Uterus (tissue), 4 donors: ENCODE measurements around the gene SFXN4. TPM values are rescaled to one million over a fixed set of nuclear protein-coding genes. Genes with fewer than 3 reads are reported as not detected.

ENCODE experiments used
- DNase-seq, 2 donors: peaks; one replicate each; pipeline ENCODE4 v3.0.0-alpha.2; 2019 to 2020
- H3K27ac ChIP-seq, 2 donors: fragments of 200-600 bp; sonication (generic); 1 replicate in 1 of 2; 2 replicates in 1 of 2; pipeline ENCODE4 v1.5.1; 2016 to 2018
- H3K27me3 ChIP-seq, 2 donors: fragments of 200-600 bp; sonication (generic); one replicate each; pipeline ENCODE4 v1.5.1; 2018 to 2019; ENCODE audit warnings: control low read depth in 1 of 2
- H3K36me3 ChIP-seq, 2 donors: fragments of 200-600 bp; sonication (generic); one replicate each; pipeline ENCODE4 v1.5.1; 2019; ENCODE audit warnings: control low read depth in 1 of 2
- H3K4me1 ChIP-seq, 2 donors: fragments of 200-600 bp; sonication (generic); one replicate each; pipeline ENCODE4 v1.5.1; 2018 to 2019; ENCODE audit warnings: control low read depth in 1 of 2
- H3K4me3 ChIP-seq, 2 donors: fragments of 200-600 bp; sonication (generic); 1 replicate in 1 of 2; 2 replicates in 1 of 2; pipeline ENCODE4 v1.5.1; 2018 to 2019; ENCODE audit warnings: mild to moderate bottlenecking in 1 of 2
- H3K9me3 ChIP-seq, 2 donors: fragments of 200-600 bp; sonication (generic); one replicate each; pipeline ENCODE4 v1.5.1; 2019; ENCODE audit warnings: control low read depth in 1 of 2
- POLR2A ChIP-seq, 2 donors: fragments of 450-650 bp; IDR thresholded peaks; one replicate each; pipeline ENCODE4 v1.6.1; 2016; ENCODE audit warnings: antibody characterized with exemption in 2 of 2, mild to moderate bottlenecking in 1 of 2, moderate library complexity in 1 of 2
- intact Hi-C: fragments of 100-400 bp; cut with DNase I; formaldehyde crosslinking; loops from one replicate; pipeline ENCODE4 v1.15.1; 2023; ENCODE audit warnings: low total_unique reads
- total RNA-seq, 4 donors: library from RNA; depleted of rRNA in 3 of 4; stranded (reverse); fragments of >200 nt in 3 of 4; gene quantifications; one replicate each; pipeline versions ENCODE4 v1.1.0 to v1.2.4, GENCODE V29; 2014 to 2023
- TF ChIP-seq, protein P1 (sequence below), 4 experiments: fragments of 200-600 bp in 2 of 4; fragments of 450-650 bp in 2 of 4; sonication (generic) in 2 of 4; IDR thresholded peaks; one replicate each; pipeline ENCODE4 v1.5.1; 2016 to 2019; ENCODE audit warnings: antibody characterized with exemption in 4 of 4, mild to moderate bottlenecking in 2 of 4, moderate library complexity in 1 of 4
- donor health status: DM: yes; HTN: yes; CAD: no.

SFXN4 gene
- total RNA-seq, 4 donors from 2014 or later = 1.2 to 22.1 (median 14.8) TPM

DNA sequence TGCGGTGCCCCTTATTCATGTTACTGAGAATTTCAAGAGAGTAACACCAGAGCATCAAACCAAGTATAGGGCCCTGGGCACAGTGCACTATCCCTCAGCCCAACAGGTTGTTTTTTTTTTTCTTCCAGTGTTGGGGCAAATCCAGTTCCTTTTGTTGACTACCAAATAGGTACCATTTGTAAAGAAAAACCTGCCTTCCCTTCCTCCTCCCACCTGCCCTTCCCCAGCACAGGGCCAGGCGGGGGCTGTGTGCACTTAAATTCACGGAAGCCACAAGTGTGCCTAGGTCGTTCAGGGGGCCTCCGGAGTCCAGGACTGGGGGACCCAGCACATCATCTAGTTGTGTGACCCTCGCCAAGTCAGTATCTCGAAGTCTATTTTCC is 595 bp upstream of the SFXN4 start:
- Histone ChIP-seq H3K9me3 (no peaks in the 10 kb centered on the region), H3K36me3 (no peaks in the 10 kb centered on the region), H3K27me3 (no peaks in the 10 kb centered on the region), H3K4me3 (peak overlapping the region; percentile 48 to 78), H3K27ac (peak overlapping the region; percentile 91 to 96), H3K4me1 (no peaks in the 10 kb centered on the region)
- intact Hi-C loops = no loop called here
- TF ChIP-seq, protein P1, sequence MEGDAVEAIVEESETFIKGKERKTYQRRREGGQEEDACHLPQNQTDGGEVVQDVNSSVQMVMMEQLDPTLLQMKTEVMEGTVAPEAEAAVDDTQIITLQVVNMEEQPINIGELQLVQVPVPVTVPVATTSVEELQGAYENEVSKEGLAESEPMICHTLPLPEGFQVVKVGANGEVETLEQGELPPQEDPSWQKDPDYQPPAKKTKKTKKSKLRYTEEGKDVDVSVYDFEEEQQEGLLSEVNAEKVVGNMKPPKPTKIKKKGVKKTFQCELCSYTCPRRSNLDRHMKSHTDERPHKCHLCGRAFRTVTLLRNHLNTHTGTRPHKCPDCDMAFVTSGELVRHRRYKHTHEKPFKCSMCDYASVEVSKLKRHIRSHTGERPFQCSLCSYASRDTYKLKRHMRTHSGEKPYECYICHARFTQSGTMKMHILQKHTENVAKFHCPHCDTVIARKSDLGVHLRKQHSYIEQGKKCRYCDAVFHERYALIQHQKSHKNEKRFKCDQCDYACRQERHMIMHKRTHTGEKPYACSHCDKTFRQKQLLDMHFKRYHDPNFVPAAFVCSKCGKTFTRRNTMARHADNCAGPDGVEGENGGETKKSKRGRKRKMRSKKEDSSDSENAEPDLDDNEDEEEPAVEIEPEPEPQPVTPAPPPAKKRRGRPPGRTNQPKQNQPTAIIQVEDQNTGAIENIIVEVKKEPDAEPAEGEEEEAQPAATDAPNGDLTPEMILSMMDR (IDR thresholded peaks at IDR 0.05) = no peak
- no peak for TF ChIP-seq POLR2A (IDR thresholded peaks at IDR 0.05)
- DNase-seq = no peak

DNA sequence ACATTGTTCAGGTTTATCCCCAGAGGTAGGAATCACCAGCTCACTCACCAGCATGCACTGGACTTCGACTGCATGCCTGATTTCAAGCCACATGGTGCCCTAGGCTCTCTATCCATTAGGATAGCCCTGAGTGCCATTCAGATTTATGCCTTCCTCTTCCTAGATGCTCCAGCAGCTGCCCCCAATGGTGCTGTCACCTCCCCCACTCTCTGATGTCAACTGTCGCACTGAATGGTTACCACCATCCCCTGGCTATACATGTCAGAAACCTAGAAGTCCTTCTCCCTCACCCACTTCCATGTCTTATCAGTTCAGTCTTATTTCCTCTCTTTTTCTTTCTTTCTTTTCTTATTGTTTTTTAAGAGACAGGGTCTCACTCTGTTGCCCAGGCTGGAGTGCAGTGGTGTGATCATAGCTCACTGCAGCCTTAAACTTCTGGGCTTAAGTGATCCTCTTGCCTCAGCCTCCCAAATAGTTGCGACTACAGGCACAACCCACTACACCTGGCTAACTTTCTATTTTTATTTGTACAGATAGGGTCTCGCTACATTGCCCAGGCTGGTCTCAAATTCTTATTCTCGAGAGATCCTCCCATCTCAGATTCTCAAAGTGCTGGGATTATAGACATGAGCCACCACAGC is 2.9 kb downstream of the SFXN4 start:
- Histone ChIP-seq H3K9me3 (no peaks in the 10 kb centered on the region), H3K27me3 (no peaks in the 10 kb centered on the region), H3K4me1 (no peaks in the 10 kb centered on the region), H3K4me3 (no peak overlapping the region), H3K36me3 (no peaks in the 10 kb centered on the region), H3K27ac (no peak overlapping the region)
- no peak for DNase-seq
- intact Hi-C loops = no loop called here
- TF ChIP-seq, protein P1 (IDR thresholded peaks at IDR 0.05) = no peak
- TF ChIP-seq POLR2A (IDR thresholded peaks at IDR 0.05) = no peak

DNA sequence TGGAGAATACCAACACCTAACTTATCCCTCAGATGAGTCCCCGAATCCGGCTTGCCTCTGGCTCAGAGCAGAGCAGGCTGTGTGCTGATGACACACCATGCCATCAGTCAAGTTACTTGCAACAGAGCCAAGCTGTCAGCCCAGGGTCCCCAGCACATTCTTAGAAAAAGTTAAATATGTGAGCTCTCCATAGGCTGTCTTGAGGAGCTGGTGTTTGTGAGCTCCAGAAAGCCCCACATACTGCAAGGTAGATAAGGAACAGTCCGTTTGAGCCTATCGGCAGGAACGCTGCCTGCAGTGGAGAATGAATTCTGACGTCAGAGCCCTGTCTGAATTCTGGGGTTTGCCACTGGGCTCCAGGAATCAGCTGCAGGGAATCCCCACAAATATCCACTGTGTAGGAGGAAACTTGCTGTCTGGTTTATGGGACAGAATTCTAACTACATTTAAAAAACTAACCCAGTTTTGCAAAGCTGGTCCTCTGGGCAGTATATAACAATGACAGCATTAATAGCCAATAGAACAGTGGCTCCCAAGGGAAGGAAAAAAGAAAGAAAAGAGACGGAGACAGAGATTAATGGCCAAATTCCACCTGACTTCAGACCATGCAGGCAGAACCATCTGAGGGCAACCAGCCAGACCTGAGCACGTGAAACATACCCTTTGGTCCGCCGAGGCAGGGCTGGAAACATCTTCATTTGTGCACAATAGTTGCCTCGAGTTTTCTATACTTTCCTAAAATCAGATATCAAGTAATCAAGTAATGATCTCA is 3.6 kb downstream of the SFXN4 start:
- no peak for TF ChIP-seq POLR2A (IDR thresholded peaks at IDR 0.05)
- TF ChIP-seq, protein P1 (IDR thresholded peaks at IDR 0.05) = peak in 2 of 4 experiments; percentile 28 to 30

DNA sequence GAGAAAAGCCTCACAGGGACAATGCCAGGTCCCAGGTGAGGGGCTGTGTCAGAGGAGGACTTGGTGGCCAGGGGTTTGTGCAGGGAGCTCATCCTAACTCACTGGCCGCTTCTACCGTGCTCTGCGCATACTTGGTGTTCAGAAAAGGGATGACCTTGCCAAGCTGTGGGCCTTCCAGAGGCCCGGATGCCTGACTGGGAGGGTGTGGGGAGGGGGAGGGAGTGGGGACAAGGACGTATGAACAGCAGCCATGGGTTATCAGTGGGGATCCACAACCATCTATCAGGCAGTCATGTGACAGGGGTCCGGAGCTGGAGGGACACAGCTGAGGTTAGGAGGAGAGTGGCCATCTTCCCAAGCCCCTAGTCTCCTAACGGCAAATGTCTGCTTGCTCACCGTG is 6.2 kb downstream of the SFXN4 start:
- no peaks in the 10 kb centered on the region for H3K36me3 ChIP-seq

More for the DNA sequence above, 3.6 kb downstream of the SFXN4 start:
- peak overlapping the region; percentile 3 to 38 for H3K27ac ChIP-seq
- H3K9me3 ChIP-seq = no peaks in the 10 kb centered on the region
- H3K36me3 ChIP-seq = no peaks in the 10 kb centered on the region
- H3K4me1 ChIP-seq = no peaks in the 10 kb centered on the region
- DNase-seq = no peak
- no peaks in the 10 kb centered on the region for H3K27me3 ChIP-seq
- H3K4me3 ChIP-seq = no peak overlapping the region
- intact Hi-C loops = no loop called here

More for the DNA sequence above, 6.2 kb downstream of the SFXN4 start:
- Histone ChIP-seq H3K27me3 (no peaks in the 10 kb centered on the region), H3K4me1 (no peaks in the 10 kb centered on the region), H3K9me3 (no peaks in the 10 kb centered on the region), H3K27ac (no peak overlapping the region), H3K4me3 (no peak overlapping the region)
- TF ChIP-seq, protein P1 (IDR thresholded peaks at IDR 0.05) = no peak
- TF ChIP-seq POLR2A (IDR thresholded peaks at IDR 0.05) = no peak
- no peak for DNase-seq
- intact Hi-C loops = no loop called here
